Activated naive CD8-positive, alpha-beta T cell (primary cell): ENCODE measurements around the gene EEFSEC.

Experiments used
- H3K27ac Mint-ChIP-seq: one replicate; pipeline ENCODE4 v1.8.0; 2021; ENCODE audit warnings: mixed read lengths
- H3K27me3 Mint-ChIP-seq: one replicate; pipeline ENCODE4 v1.8.0; 2021; ENCODE audit warnings: mixed read lengths
- H3K36me3 Mint-ChIP-seq: one replicate; pipeline ENCODE4 v1.8.0; 2021; ENCODE audit warnings: mixed read lengths
- H3K4me1 Mint-ChIP-seq: one replicate; pipeline ENCODE4 v1.8.0; 2021; ENCODE audit warnings: low read depth, mixed read lengths
- H3K4me3 Mint-ChIP-seq: one replicate; pipeline ENCODE4 v1.8.0; 2021; ENCODE audit warnings: mild to moderate bottlenecking, mixed read lengths
- H3K9me3 Mint-ChIP-seq: one replicate; pipeline ENCODE4 v1.8.0; 2021; ENCODE audit warnings: low read depth, mixed read lengths

Gene EEFSEC

GRCh38 chr3:128318275-128318941, 165.1 kb downstream of the EEFSEC start:
- Mint-ChIP-seq H3K4me3 (no peak overlapping the region), H3K27me3 (no peaks in the 10 kb centered on the region), H3K36me3 (no peaks in the 10 kb centered on the region), H3K27ac (peak overlapping the region; percentile 87), H3K9me3 (no peaks in the 10 kb centered on the region), H3K4me1 (peaks cover 78% of the 10 kb centered on the region)

- Mint-ChIP-seq H3K4me3 (no peak overlapping the region), H3K27ac (peak overlapping the region; percentile 77), H3K27me3 (no peaks in the 10 kb centered on the region), H3K9me3 (no peaks in the 10 kb centered on the region), H3K36me3 (no peaks in the 10 kb centered on the region), H3K4me1 (peaks cover 73% of the 10 kb centered on the region)
Observed at GRCh38 chr3:128319107-128319506, 165.8 kb downstream of the EEFSEC start.

- Mint-ChIP-seq H3K4me3 (no peak overlapping the region), H3K36me3 (no peaks in the 10 kb centered on the region), H3K27ac (peak overlapping the region; percentile 77), H3K4me1 (peaks cover 72% of the 10 kb centered on the region), H3K27me3 (no peaks in the 10 kb centered on the region), H3K9me3 (no peaks in the 10 kb centered on the region)
Observed at GRCh38 chr3:128319741-128320141, 166.5 kb downstream of the EEFSEC start.

- no peaks in the 10 kb centered on the region for H3K36me3 Mint-ChIP-seq
- H3K4me3 Mint-ChIP-seq: no peak overlapping the region
- no peaks in the 10 kb centered on the region for H3K9me3 Mint-ChIP-seq
- H3K4me1 Mint-ChIP-seq: peaks cover 68% of the 10 kb centered on the region
- no peaks in the 10 kb centered on the region for H3K27me3 Mint-ChIP-seq
- peak overlapping the region; percentile 73 for H3K27ac Mint-ChIP-seq
Observed at GRCh38 chr3:128320551-128321340, 167.5 kb downstream of the EEFSEC start.

- Mint-ChIP-seq H3K36me3 (no peaks in the 10 kb centered on the region), H3K27ac (no peak overlapping the region), H3K4me3 (no peak overlapping the region), H3K4me1 (peaks cover 66% of the 10 kb centered on the region), H3K9me3 (no peaks in the 10 kb centered on the region), H3K27me3 (no peaks in the 10 kb centered on the region)
Observed at GRCh38 chr3:128321418-128321817, 168.1 kb downstream of the EEFSEC start.

- H3K4me1 Mint-ChIP-seq: peaks cover 67% of the 10 kb centered on the region
- no peaks in the 10 kb centered on the region for H3K9me3 Mint-ChIP-seq
- peaks cover under 1% of the 10 kb centered on the region for H3K36me3 Mint-ChIP-seq
- H3K4me3 Mint-ChIP-seq: no peak overlapping the region
- H3K27me3 Mint-ChIP-seq: no peaks in the 10 kb centered on the region
- peak overlapping the region; percentile 46 for H3K27ac Mint-ChIP-seq
Observed at GRCh38 chr3:128322030-128323022, 169.0 kb downstream of the EEFSEC start.

GRCh38 chr3:128323206-128324081, 170.2 kb downstream of the EEFSEC start:
- H3K27ac Mint-ChIP-seq: no peak overlapping the region
- no peaks in the 10 kb centered on the region for H3K9me3 Mint-ChIP-seq
- H3K4me3 Mint-ChIP-seq: no peak overlapping the region
- H3K4me1 Mint-ChIP-seq: peaks cover 58% of the 10 kb centered on the region
- H3K27me3 Mint-ChIP-seq: no peaks in the 10 kb centered on the region
- peaks cover 4% of the 10 kb centered on the region for H3K36me3 Mint-ChIP-seq

GRCh38 chr3:128324911-128325592, 171.8 kb downstream of the EEFSEC start:
- no peak overlapping the region for H3K27ac Mint-ChIP-seq
- peaks cover 46% of the 10 kb centered on the region for H3K4me1 Mint-ChIP-seq
- no peak overlapping the region for H3K4me3 Mint-ChIP-seq
- no peaks in the 10 kb centered on the region for H3K27me3 Mint-ChIP-seq
- peaks cover 4% of the 10 kb centered on the region for H3K36me3 Mint-ChIP-seq
- no peaks in the 10 kb centered on the region for H3K9me3 Mint-ChIP-seq

- Mint-ChIP-seq H3K27me3 (no peaks in the 10 kb centered on the region), H3K9me3 (no peaks in the 10 kb centered on the region)
Observed at GRCh38 chr3:128326051-128326823, 173.0 kb downstream of the EEFSEC start.

GRCh38 chr3:128327606-128328031, 174.3 kb downstream of the EEFSEC start:
- Mint-ChIP-seq H3K27ac (no peak overlapping the region), H3K4me1 (peaks cover 25% of the 10 kb centered on the region), H3K9me3 (no peaks in the 10 kb centered on the region), H3K4me3 (no peak overlapping the region), H3K36me3 (peaks cover 4% of the 10 kb centered on the region), H3K27me3 (no peaks in the 10 kb centered on the region)

More at GRCh38 chr3:128326051-128326823, 173.0 kb downstream of the EEFSEC start:
- Mint-ChIP-seq H3K4me3 (no peak overlapping the region), H3K4me1 (peaks cover 36% of the 10 kb centered on the region), H3K36me3 (peaks cover 4% of the 10 kb centered on the region), H3K27ac (peak overlapping the region; percentile 10)

GRCh38 chr3:128328546-128329458, 175.5 kb downstream of the EEFSEC start:
- Mint-ChIP-seq H3K36me3 (peaks cover 6% of the 10 kb centered on the region), H3K27me3 (no peaks in the 10 kb centered on the region), H3K9me3 (no peaks in the 10 kb centered on the region), H3K4me3 (no peak overlapping the region), H3K4me1 (peaks cover 25% of the 10 kb centered on the region), H3K27ac (no peak overlapping the region)

GRCh38 chr3:128329491-128330213, 176.4 kb downstream of the EEFSEC start:
- H3K4me1 Mint-ChIP-seq: peaks cover 22% of the 10 kb centered on the region
- H3K27me3 Mint-ChIP-seq: no peaks in the 10 kb centered on the region
- H3K9me3 Mint-ChIP-seq: no peaks in the 10 kb centered on the region
- no peak overlapping the region for H3K4me3 Mint-ChIP-seq
- peaks cover 6% of the 10 kb centered on the region for H3K36me3 Mint-ChIP-seq
- no peak overlapping the region for H3K27ac Mint-ChIP-seq
